Measurements from ENCODE around the gene RCE1. TPM values are rescaled to one million over a fixed set of nuclear protein-coding genes. Genes with fewer than 3 reads are reported as not detected.

Gene RCE1
- total RNA-seq, 1 experiment from 2014 or later = 20.3 TPM

GRCh38 chr11:66835768-66836405, 7.4 kb upstream of the RCE1 start:
- Histone ChIP-seq H3K27me3 (no peaks in the 10 kb centered on the region), H3K4me1 (no peaks in the 10 kb centered on the region), H3K9me3 (replicated peaks) (no peaks in the 10 kb centered on the region), H3K36me3 (no peaks in the 10 kb centered on the region), H3K27ac (no peak overlapping the region), H3K4me3 (no peak overlapping the region)
- DNase-seq = no peak

DNA sequence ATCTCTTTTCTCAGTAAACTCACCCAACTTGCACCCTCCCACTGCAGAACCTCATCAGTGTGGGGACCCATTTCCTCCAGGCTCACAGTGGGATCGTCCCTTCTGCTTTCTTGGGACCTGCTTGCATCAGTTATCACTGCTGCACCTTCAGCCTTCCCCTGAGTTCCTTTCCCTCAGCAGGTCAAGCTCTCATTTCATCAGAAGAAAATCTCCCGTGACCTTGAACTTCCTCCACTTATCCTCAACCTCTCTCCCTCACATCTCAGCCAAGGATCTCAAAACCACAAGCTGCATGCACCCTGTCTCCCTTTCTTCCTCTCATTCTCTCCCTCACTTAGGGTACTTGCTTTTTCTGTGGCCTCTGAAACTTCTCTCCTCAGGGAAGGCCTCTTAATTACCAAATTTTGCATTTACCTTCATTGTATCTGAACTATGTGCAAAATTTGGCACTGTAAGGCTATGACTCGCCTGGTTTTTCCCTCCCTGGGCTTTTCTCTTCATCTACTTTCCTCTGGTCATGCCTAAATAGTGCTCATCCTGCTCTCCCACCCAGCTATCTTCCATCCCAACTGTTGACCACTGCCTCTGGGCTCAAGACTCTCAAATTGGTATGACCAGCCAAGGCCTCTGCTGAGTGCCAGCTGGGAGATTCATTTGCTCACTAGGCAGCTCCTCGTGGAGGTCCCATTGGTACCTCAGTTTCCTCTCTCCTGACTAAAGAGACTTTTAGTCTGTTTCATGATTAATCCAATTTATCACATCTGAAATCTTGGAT, 2.7 kb upstream of the RCE1 start:
- H3K4me3 ChIP-seq = no peak overlapping the region
- no peaks in the 10 kb centered on the region for H3K36me3 ChIP-seq
- H3K9me3 ChIP-seq (replicated peaks) = no peaks in the 10 kb centered on the region
- H3K27ac ChIP-seq = no peak overlapping the region
- DNase-seq = no peak
- no peaks in the 10 kb centered on the region for H3K4me1 ChIP-seq
- H3K27me3 ChIP-seq = no peaks in the 10 kb centered on the region

- Histone ChIP-seq H3K27me3 (no peaks in the 10 kb centered on the region), H3K4me3 (peak overlapping the region; percentile 88), H3K27ac (no peak overlapping the region), H3K4me1 (no peaks in the 10 kb centered on the region), H3K9me3 (replicated peaks) (no peaks in the 10 kb centered on the region), H3K36me3 (no peaks in the 10 kb centered on the region)
- no peak for DNase-seq
Measured at GRCh38 chr11:66841861-66842260, 1.4 kb upstream of the RCE1 start.

GRCh38 chr11:66842501-66842895, 743 bp upstream of the RCE1 start:
- no peaks in the 10 kb centered on the region for H3K9me3 ChIP-seq (replicated peaks)
- H3K27me3 ChIP-seq = no peaks in the 10 kb centered on the region
- H3K4me3 ChIP-seq = peak overlapping the region; percentile 88
- peak overlapping the region; percentile 75 for H3K27ac ChIP-seq
- DNase-seq = no peak
- no peaks in the 10 kb centered on the region for H3K36me3 ChIP-seq
- H3K4me1 ChIP-seq = no peaks in the 10 kb centered on the region

- Histone ChIP-seq H3K4me1 (no peaks in the 10 kb centered on the region), H3K4me3 (peak overlapping the region; percentile 88), H3K36me3 (no peaks in the 10 kb centered on the region), H3K27ac (peak overlapping the region; percentile 75), H3K9me3 (replicated peaks) (no peaks in the 10 kb centered on the region), H3K27me3 (no peaks in the 10 kb centered on the region)
- no peak for DNase-seq
Measured at GRCh38 chr11:66843776-66844495, 695 bp downstream of the RCE1 start.

- no peaks in the 10 kb centered on the region for H3K27me3 ChIP-seq
- no peaks in the 10 kb centered on the region for H3K36me3 ChIP-seq
- no peaks in the 10 kb centered on the region for H3K9me3 ChIP-seq (replicated peaks)
- peak overlapping the region; percentile 88; the same call in 1 of the 2 replicates for H3K4me3 ChIP-seq
- H3K27ac ChIP-seq = no peak overlapping the region
- no peaks in the 10 kb centered on the region for H3K4me1 ChIP-seq
- DNase-seq = no peak
Measured at GRCh38 chr11:66844496-66845142, 1.4 kb downstream of the RCE1 start.

DNA sequence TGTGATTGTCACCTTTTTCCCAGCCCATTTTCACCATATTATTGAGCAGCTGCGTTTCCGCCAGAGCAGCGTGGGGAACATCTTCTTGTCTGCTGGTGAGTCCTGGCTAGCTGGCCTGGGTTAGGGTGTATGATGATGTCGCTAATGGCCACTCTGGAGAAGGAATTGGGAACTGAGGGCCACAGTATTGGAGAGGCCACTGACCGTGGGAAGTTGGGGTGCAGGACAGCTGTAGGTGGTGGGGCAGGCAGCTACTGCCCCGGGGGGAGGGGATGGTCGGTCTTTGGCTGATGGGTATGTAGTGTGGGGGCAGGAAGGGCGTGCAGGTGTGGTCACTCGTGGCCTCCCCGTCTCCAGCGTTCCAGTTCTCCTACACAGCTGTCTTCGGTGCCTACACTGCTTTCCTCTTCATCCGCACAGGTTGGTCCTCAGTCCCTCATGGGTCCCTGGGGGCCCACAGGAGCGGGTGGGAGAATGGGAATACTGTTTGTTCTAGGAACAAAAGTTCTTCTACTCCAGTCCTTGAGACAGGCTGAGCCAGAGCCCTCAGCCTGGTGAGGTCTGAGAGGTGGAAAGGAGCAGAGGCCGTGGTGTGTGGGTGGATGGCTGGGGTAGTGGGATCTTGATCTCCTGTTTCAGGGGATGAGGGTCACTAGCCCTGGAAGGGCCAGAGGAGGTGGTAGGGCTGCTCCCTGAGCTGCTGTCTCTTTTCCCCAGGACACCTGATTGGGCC, 2.1 kb downstream of the RCE1 start:
- Histone ChIP-seq H3K27ac (no peak overlapping the region), H3K4me1 (no peaks in the 10 kb centered on the region), H3K36me3 (no peaks in the 10 kb centered on the region), H3K4me3 (no peak overlapping the region), H3K9me3 (replicated peaks) (no peaks in the 10 kb centered on the region), H3K27me3 (no peaks in the 10 kb centered on the region)
- no peak for DNase-seq

DNA sequence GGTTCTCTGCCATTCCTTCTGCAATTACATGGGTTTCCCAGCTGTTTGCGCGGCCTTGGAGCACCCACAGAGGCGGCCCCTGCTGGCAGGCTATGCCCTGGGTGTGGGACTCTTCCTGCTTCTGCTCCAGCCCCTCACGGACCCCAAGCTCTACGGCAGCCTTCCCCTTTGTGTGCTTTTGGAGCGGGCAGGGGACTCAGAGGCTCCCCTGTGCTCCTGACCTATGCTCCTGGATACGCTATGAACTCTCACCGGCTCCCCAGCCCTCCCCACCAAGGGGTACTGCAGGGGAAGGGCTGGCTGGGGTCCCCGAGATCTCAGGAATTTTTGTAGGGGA, 2.6 kb downstream of the RCE1 start:
- H3K4me1 ChIP-seq = no peaks in the 10 kb centered on the region
- H3K9me3 ChIP-seq (replicated peaks) = no peaks in the 10 kb centered on the region
- DNase-seq = no peak
- no peak overlapping the region for H3K27ac ChIP-seq
- H3K36me3 ChIP-seq = no peaks in the 10 kb centered on the region
- H3K4me3 ChIP-seq = no peak overlapping the region
- H3K27me3 ChIP-seq = no peaks in the 10 kb centered on the region

DNA sequence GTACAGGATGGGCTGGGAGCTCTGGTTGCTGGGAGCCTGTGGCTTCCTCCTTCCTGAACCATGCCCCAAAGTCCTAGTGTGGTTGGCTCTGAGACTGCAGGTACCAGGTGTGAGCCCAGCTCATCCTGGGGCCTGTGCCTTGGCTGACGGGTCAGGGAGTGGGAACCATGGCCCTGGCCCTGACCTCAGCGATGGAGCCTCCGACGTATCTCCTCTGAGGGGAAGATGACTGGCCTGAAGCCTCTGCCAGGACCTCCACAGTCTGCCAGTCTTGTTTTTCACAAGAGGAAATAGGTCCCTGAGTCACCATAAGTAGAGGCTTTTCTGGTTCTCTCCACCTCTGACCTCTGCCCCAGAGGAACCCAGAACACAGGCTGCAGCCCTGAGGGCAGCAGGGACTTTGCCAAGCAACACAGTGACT, 3.4 kb downstream of the RCE1 start:
- no peak for DNase-seq
- Histone ChIP-seq H3K36me3 (no peaks in the 10 kb centered on the region), H3K9me3 (replicated peaks) (no peaks in the 10 kb centered on the region), H3K4me3 (no peak overlapping the region), H3K4me1 (no peaks in the 10 kb centered on the region), H3K27me3 (no peaks in the 10 kb centered on the region), H3K27ac (no peak overlapping the region)

DNA sequence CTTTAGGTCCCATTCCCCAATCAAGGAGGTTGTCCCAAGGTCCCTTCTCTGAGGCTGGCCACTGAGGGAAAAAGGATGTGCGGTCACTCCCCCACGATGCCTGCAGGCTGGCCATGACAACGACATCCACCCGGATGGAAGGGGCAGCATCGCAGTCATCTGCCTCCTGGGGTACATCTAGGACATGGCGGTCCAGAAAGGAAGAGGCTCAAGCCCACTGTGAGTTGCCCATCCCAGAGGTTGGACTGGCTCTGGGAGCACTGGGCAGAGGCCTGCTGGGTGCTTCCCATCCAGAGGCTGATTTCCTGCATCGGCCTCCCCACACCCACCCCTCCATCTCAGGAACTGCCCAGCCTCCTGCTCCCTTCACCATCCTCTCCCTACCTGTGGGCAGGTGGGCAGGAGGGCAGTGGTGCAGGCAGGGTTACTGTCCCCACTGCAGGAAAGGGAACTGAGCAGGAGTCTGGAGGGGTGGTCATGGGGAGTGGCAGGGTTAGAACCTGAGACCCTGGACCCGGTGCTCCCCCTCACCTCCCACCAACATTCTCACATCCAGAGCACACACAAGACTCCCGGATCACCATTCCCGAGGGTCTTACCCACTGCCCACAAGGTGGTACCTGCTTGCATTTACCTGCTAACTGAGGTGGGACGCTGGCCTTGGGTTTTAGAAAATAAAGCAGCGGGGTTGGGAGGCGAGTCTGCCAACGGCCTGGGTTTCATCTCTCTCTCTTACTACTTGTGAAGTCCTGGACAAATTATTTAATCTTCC, 4.4 kb downstream of the RCE1 start:
- Histone ChIP-seq H3K27me3 (no peaks in the 10 kb centered on the region), H3K27ac (no peak overlapping the region), H3K36me3 (no peaks in the 10 kb centered on the region), H3K4me1 (no peaks in the 10 kb centered on the region), H3K9me3 (replicated peaks) (no peaks in the 10 kb centered on the region), H3K4me3 (no peak overlapping the region)
- DNase-seq = no peak

GRCh38 chr11:66848671-66849500, 5.6 kb downstream of the RCE1 start:
- no peaks in the 10 kb centered on the region for H3K36me3 ChIP-seq
- peaks cover under 1% of the 10 kb centered on the region for H3K4me1 ChIP-seq
- H3K9me3 ChIP-seq (replicated peaks) = no peaks in the 10 kb centered on the region
- no peaks in the 10 kb centered on the region for H3K27me3 ChIP-seq
- no peak overlapping the region for H3K4me3 ChIP-seq
- DNase-seq = no peak
- no peak overlapping the region for H3K27ac ChIP-seq

- DNase-seq = no peak
- H3K36me3 ChIP-seq = no peaks in the 10 kb centered on the region
- no peak overlapping the region for H3K4me3 ChIP-seq
Measured at GRCh38 chr11:66849501-66850234, 6.4 kb downstream of the RCE1 start.

GRCh38 chr11:66850235-66850587, 7.0 kb downstream of the RCE1 start:
- no peak for DNase-seq
- Histone ChIP-seq H3K27me3 (no peaks in the 10 kb centered on the region), H3K4me1 (peaks cover 14% of the 10 kb centered on the region), H3K36me3 (no peaks in the 10 kb centered on the region), H3K27ac (no peak overlapping the region), H3K4me3 (no peak overlapping the region), H3K9me3 (replicated peaks) (no peaks in the 10 kb centered on the region)

More at GRCh38 chr11:66849501-66850234, 6.4 kb downstream of the RCE1 start:
- Histone ChIP-seq H3K27me3 (no peaks in the 10 kb centered on the region), H3K9me3 (replicated peaks) (no peaks in the 10 kb centered on the region), H3K4me1 (peaks cover 8% of the 10 kb centered on the region), H3K27ac (no peak overlapping the region)

All from SJCRH30 (cell line).